Astrocyte of the spinal cord (primary cell): ENCODE results near the gene FBXL2.

Experiments used
- DNase-seq: peaks from one replicate; pipeline ENCODE4 v3.0.0; 2011; ENCODE audit warnings: low read depth, low spot score
- H3K4me3 ChIP-seq: 2 replicates; pipeline ENCODE4 v1.5.1; 2011; ENCODE audit warnings: low read depth, mild to moderate bottlenecking, low read length, moderate library complexity
- CTCF ChIP-seq: IDR thresholded peaks from 2 replicates; pipeline ENCODE4 v1.5.1; 2012; ENCODE audit warnings: low read depth, mild to moderate bottlenecking, low read length, inconsistent platforms
- in situ Hi-C: cut with HindIII; loops from 2 replicates; pipeline ENCODE4 v1.10.0; 2017; ENCODE audit warnings: low sequenced_read_pairs

The FBXL2 gene

GRCh38 chr3:33388374-33389100, 111.3 kb downstream of the FBXL2 start:
- in situ Hi-C loops = no loop called here
- no peak for DNase-seq

GRCh38 chr3:33389908-33390307, 112.7 kb downstream of the FBXL2 start:
- TF ChIP-seq CTCF = no peak
- H3K4me3 ChIP-seq = no peak overlapping the region
- in situ Hi-C loops = no loop called here
- DNase-seq = no peak

More at GRCh38 chr3:33388374-33389100, 111.3 kb downstream of the FBXL2 start:
- H3K4me3 ChIP-seq = no peak overlapping the region
- no peak for TF ChIP-seq CTCF

GRCh38 chr3:33391255-33391995, 114.2 kb downstream of the FBXL2 start:
- in situ Hi-C loops = no loop called here
- H3K4me3 ChIP-seq = no peak overlapping the region
- no peak for DNase-seq
- no peak for TF ChIP-seq CTCF

- in situ Hi-C loops = no loop called here
- no peak for DNase-seq
- TF ChIP-seq CTCF = no peak
- no peak overlapping the region for H3K4me3 ChIP-seq
Observed at GRCh38 chr3:33392144-33392543, 114.9 kb downstream of the FBXL2 start.

GRCh38 chr3:33392703-33393125, 115.5 kb downstream of the FBXL2 start:
- H3K4me3 ChIP-seq = no peak overlapping the region
- peak; percentile 95 for DNase-seq
- in situ Hi-C loops = no loop called here
- TF ChIP-seq CTCF = no peak

GRCh38 chr3:33394403-33395054, 117.3 kb downstream of the FBXL2 start:
- no peak for DNase-seq
- no peak for TF ChIP-seq CTCF
- in situ Hi-C loops = no loop called here
- no peak overlapping the region for H3K4me3 ChIP-seq
